ENCODE measurements around the gene ZMYM4.

Gene ZMYM4

DNA sequence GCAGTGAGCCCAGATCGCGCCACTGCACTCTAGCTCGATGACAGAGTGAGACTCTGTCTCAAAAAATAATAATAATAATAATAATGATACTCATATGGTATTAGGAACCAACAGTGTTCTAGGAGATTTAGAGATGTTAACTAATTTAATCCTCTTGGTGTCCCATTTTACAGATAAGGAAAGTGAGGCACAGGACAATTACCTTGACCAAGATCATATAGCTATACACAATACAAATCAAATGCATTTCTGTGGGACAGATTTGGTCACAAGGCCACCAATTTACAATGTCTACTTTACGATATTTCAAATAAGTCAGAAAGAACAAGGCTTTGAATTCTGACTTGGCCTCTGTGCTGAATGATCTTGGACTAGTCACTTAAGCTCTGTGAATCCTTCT is 2.2 kb upstream of the ZMYM4 start:
- Histone ChIP-seq H3K4me3 (ENCODE audit: low read length, poor library complexity, severe bottlenecking) (no peak overlapping the region), H3K9me3 (ENCODE audit: insufficient read depth, low read depth, low read length) (no peaks in the 10 kb centered on the region), H3K36me3 (ENCODE audit: insufficient read depth, low read length) (no peaks in the 10 kb centered on the region), H3K79me2 (ENCODE audit: insufficient read depth, low read length) (peaks cover 27% of the 10 kb centered on the region), H3K4me1 (ENCODE audit: insufficient read depth, low read length, poor library complexity, severe bottlenecking) (peaks cover 37% of the 10 kb centered on the region), H3F3A (ENCODE audit: low read depth) (no peaks in the 10 kb centered on the region), H3K27me3 (ENCODE audit: insufficient read depth, low read length, poor library complexity, severe bottlenecking) (no peaks in the 10 kb centered on the region), H3K9ac (ENCODE audit: low read depth, low read length, poor library complexity, severe bottlenecking) (no peak overlapping the region), H3K4me2 (ENCODE audit: low read depth, low read length, poor library complexity, severe bottlenecking) (no peak overlapping the region), H3K9me2 (replicated peaks; ENCODE audit: low read depth, low read length) (no peaks in the 10 kb centered on the region), H2AFZ (ENCODE audit: low read length) (no peak overlapping the region), H4K20me1 (ENCODE audit: insufficient read depth, low read length, poor library complexity, severe bottlenecking) (peaks cover 18% of the 10 kb centered on the region)
- no peak for TF ChIP-seq EZH2phosphoT487 (IDR thresholded peaks at IDR 0.05; ENCODE audit: borderline replicate concordance)
- TF ChIP-seq, protein P1, sequence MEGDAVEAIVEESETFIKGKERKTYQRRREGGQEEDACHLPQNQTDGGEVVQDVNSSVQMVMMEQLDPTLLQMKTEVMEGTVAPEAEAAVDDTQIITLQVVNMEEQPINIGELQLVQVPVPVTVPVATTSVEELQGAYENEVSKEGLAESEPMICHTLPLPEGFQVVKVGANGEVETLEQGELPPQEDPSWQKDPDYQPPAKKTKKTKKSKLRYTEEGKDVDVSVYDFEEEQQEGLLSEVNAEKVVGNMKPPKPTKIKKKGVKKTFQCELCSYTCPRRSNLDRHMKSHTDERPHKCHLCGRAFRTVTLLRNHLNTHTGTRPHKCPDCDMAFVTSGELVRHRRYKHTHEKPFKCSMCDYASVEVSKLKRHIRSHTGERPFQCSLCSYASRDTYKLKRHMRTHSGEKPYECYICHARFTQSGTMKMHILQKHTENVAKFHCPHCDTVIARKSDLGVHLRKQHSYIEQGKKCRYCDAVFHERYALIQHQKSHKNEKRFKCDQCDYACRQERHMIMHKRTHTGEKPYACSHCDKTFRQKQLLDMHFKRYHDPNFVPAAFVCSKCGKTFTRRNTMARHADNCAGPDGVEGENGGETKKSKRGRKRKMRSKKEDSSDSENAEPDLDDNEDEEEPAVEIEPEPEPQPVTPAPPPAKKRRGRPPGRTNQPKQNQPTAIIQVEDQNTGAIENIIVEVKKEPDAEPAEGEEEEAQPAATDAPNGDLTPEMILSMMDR (conservative IDR thresholded peaks at IDR 0.05; ENCODE audit: low read length) = no peak

DNA sequence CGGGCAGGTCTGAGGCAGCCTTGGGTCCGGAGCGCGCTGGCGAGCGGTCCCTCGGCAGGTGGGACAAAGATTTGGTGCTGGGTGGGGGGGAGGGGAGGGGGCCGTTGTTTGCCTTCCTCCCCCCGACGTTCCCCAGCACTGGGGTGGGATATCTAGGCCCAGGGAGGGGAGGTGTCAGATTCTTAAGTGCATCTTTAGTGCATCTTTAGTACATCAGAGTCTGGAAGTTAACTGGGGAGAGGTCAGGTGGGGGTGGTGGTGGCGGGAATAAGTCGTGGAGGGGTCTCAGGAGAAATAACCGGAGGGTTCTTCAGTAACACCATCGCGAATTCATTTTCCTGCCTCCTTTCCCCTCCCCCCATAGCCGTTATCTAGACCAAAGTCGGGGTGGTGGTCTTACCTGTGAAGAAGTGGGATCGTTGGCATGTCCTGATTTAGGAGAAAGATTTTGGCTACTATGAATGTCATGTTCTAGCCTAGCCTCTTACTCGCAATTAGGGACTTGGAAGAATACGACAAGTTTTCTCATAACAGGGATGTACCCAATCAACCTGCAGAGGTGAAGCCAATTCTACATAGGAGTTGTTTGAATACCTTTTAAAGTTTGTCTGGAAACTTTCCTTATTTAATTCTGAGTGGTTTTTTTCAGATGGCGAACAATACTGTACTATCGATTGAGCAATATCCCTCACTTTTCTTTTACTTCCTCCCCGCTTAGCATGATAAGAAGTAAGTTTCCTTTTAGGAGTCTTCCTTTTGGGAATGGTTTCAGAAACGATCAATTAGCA is 886 bp downstream of the ZMYM4 start:
- no peaks in the 10 kb centered on the region for H3K36me3 ChIP-seq (ENCODE audit: insufficient read depth, low read length)
- no peaks in the 10 kb centered on the region for H3K9me2 ChIP-seq (replicated peaks; ENCODE audit: low read depth, low read length)
- no peaks in the 10 kb centered on the region for H3K9me3 ChIP-seq (ENCODE audit: insufficient read depth, low read depth, low read length)
- peaks cover 57% of the 10 kb centered on the region for H3K79me2 ChIP-seq (ENCODE audit: insufficient read depth, low read length)
- H3K4me1 ChIP-seq (ENCODE audit: insufficient read depth, low read length, poor library complexity, severe bottlenecking) = peaks cover 48% of the 10 kb centered on the region
- peak overlapping the region; percentile 84; the same call in 1 of the 2 replicates for H2AFZ ChIP-seq (ENCODE audit: low read length)
- H4K20me1 ChIP-seq (ENCODE audit: insufficient read depth, low read length, poor library complexity, severe bottlenecking) = peaks cover 49% of the 10 kb centered on the region
- H3K9ac ChIP-seq (ENCODE audit: low read depth, low read length, poor library complexity, severe bottlenecking) = peak overlapping the region; percentile 85
- H3K27me3 ChIP-seq (ENCODE audit: insufficient read depth, low read length, poor library complexity, severe bottlenecking) = no peaks in the 10 kb centered on the region
- peak overlapping the region; percentile 93 for H3K4me3 ChIP-seq (ENCODE audit: low read length, poor library complexity, severe bottlenecking)
- TF ChIP-seq, protein P1 (conservative IDR thresholded peaks at IDR 0.05; ENCODE audit: low read length) = no peak
- H3F3A ChIP-seq (ENCODE audit: low read depth) = no peaks in the 10 kb centered on the region
- H3K4me2 ChIP-seq (ENCODE audit: low read depth, low read length, poor library complexity, severe bottlenecking) = peak overlapping the region; percentile 91

DNA sequence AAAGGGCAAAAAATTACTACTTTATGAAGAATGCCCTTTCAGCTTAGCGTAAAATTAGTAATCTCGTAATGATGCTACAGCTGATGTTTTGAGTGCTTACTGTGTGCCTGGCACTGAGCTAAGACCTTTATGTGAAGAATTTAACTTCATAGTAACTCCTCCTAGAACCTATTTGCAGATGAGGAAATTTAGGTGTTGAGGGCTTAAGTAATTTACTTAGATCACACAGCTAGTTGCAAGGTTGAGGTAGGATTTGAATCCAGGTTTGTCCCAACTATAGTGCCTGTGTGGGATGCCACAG is 1.4 kb downstream of the ZMYM4 start:
- Histone ChIP-seq H3F3A (ENCODE audit: low read depth) (no peaks in the 10 kb centered on the region), H3K79me2 (ENCODE audit: insufficient read depth, low read length) (peaks cover 63% of the 10 kb centered on the region), H3K4me3 (ENCODE audit: low read length, poor library complexity, severe bottlenecking) (peak overlapping the region; percentile 93), H3K9me3 (ENCODE audit: insufficient read depth, low read depth, low read length) (no peaks in the 10 kb centered on the region), H3K27me3 (ENCODE audit: insufficient read depth, low read length, poor library complexity, severe bottlenecking) (no peaks in the 10 kb centered on the region), H3K9me2 (replicated peaks; ENCODE audit: low read depth, low read length) (no peaks in the 10 kb centered on the region), H2AFZ (ENCODE audit: low read length) (no peak overlapping the region), H3K4me2 (ENCODE audit: low read depth, low read length, poor library complexity, severe bottlenecking) (peak overlapping the region; percentile 91), H3K4me1 (ENCODE audit: insufficient read depth, low read length, poor library complexity, severe bottlenecking) (peaks cover 48% of the 10 kb centered on the region), H3K9ac (ENCODE audit: low read depth, low read length, poor library complexity, severe bottlenecking) (peak overlapping the region; percentile 85), H3K36me3 (ENCODE audit: insufficient read depth, low read length) (no peaks in the 10 kb centered on the region), H4K20me1 (ENCODE audit: insufficient read depth, low read length, poor library complexity, severe bottlenecking) (peaks cover 54% of the 10 kb centered on the region)
- TF ChIP-seq, protein P1 (conservative IDR thresholded peaks at IDR 0.05; ENCODE audit: low read length) = no peak
- TF ChIP-seq EZH2phosphoT487 (IDR thresholded peaks at IDR 0.05; ENCODE audit: borderline replicate concordance) = no peak
